ENCODE results near the gene SHOX.
"Not testable (repeated sequence)": the region's sequence is repeated elsewhere in the genome, so short reads cannot be mapped to it uniquely, and the experiment has no call there.

DNA sequence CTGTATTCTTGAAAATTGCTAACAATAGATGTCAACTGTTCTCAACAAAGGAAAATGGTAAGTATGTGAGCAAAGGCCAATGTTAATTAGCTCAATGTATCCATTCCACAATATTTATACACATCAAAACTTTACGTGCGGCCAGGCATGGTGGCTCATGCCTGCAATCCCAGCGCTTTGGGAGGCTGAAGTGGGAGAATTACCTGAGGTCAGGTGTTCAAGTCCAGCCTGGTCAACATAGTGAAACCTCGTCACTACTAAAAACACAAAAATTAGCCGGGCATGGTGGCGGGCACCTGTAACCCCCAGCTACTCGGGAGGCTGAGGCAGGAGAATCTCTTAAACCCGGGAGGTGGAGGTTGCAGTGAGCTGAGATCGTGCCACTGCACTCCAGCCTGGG is 27.6 kb upstream of the SHOX start:
- TF ChIP-seq, protein P1, sequence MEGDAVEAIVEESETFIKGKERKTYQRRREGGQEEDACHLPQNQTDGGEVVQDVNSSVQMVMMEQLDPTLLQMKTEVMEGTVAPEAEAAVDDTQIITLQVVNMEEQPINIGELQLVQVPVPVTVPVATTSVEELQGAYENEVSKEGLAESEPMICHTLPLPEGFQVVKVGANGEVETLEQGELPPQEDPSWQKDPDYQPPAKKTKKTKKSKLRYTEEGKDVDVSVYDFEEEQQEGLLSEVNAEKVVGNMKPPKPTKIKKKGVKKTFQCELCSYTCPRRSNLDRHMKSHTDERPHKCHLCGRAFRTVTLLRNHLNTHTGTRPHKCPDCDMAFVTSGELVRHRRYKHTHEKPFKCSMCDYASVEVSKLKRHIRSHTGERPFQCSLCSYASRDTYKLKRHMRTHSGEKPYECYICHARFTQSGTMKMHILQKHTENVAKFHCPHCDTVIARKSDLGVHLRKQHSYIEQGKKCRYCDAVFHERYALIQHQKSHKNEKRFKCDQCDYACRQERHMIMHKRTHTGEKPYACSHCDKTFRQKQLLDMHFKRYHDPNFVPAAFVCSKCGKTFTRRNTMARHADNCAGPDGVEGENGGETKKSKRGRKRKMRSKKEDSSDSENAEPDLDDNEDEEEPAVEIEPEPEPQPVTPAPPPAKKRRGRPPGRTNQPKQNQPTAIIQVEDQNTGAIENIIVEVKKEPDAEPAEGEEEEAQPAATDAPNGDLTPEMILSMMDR (IDR thresholded peaks at IDR 0.05) = not testable (repeated sequence)
- not testable (repeated sequence) for TF ChIP-seq EZH2 (IDR thresholded peaks at IDR 0.05)

All from neural progenitor cell (in vitro differentiated cells).